Spleen (tissue), 7 donors: Measurements from ENCODE around the gene ALKBH1.

Experiments used
- POLR2A ChIP-seq, 3 donors: fragments of 450-650 bp; IDR thresholded peaks; one replicate each; pipeline ENCODE4 v1.5.1; 2017; ENCODE audit warnings: antibody characterized with exemption in 3 of 3, mild to moderate bottlenecking in 1 of 3
- POLR2AphosphoS5 ChIP-seq, 3 donors: sonication (generic); formaldehyde crosslinking; IDR thresholded peaks; one replicate each; pipeline ENCODE4 v1.5.1; 2017; ENCODE audit warnings: antibody characterized with exemption in 3 of 3
- TF ChIP-seq, protein P1 (sequence below), 11 experiments: fragments of 200-600 bp in 7 of 11; fragments of 450-650 bp in 4 of 11; sonication (generic) in 4 of 11; IDR thresholded peaks in 8 of 11; conservative IDR thresholded peaks in 3 of 11; 1 replicate in 7 of 11; 2 replicates in 4 of 11; pipeline versions ENCODE4 v1.4.0 to v1.8.0; 2016 to 2021; ENCODE audit warnings: antibody characterized with exemption in 11 of 11, inconsistent platforms in 4 of 11, mild to moderate bottlenecking in 1 of 11
- donor health status: DM: no; HTN: no; CAD: no; lungs with moderate emphysema.
- donor health status: DM: no; HTN: no; CAD: no.
- donor health status: DM: no; HTN: no; CAD: no.

DNA sequence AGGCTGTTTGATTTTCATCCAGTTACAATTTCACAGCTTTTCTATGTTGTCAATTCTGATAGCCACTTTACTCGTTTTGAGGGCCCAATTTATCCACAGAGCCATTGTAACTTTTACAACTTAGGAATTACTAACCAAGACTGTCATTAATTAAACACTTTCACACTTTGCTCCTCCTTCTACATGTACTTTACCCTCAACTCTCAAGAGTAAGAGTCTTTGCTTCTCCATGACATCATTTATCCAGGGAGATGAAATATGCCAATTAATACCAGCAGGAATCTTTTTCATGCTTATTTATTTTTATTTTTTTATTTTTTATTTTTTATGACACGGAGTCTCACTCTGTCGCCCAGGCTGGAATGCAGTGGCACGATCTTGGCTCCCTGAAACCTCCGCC lies 13.6 kb upstream of the ALKBH1 start:
- TF ChIP-seq POLR2A (IDR thresholded peaks at IDR 0.05) = no peak
- no peak for TF ChIP-seq POLR2AphosphoS5 (IDR thresholded peaks at IDR 0.05)
- TF ChIP-seq, protein P1, sequence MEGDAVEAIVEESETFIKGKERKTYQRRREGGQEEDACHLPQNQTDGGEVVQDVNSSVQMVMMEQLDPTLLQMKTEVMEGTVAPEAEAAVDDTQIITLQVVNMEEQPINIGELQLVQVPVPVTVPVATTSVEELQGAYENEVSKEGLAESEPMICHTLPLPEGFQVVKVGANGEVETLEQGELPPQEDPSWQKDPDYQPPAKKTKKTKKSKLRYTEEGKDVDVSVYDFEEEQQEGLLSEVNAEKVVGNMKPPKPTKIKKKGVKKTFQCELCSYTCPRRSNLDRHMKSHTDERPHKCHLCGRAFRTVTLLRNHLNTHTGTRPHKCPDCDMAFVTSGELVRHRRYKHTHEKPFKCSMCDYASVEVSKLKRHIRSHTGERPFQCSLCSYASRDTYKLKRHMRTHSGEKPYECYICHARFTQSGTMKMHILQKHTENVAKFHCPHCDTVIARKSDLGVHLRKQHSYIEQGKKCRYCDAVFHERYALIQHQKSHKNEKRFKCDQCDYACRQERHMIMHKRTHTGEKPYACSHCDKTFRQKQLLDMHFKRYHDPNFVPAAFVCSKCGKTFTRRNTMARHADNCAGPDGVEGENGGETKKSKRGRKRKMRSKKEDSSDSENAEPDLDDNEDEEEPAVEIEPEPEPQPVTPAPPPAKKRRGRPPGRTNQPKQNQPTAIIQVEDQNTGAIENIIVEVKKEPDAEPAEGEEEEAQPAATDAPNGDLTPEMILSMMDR (IDR thresholded peaks at IDR 0.05 in 8 of 11, conservative IDR thresholded peaks at IDR 0.05 in 3 of 11) = no peak
